Measurements from ENCODE around the gene COL19A1.
"Not testable (repeated sequence)": the region's sequence is repeated elsewhere in the genome, so short reads cannot be mapped to it uniquely, and the experiment has no call there.

DNA sequence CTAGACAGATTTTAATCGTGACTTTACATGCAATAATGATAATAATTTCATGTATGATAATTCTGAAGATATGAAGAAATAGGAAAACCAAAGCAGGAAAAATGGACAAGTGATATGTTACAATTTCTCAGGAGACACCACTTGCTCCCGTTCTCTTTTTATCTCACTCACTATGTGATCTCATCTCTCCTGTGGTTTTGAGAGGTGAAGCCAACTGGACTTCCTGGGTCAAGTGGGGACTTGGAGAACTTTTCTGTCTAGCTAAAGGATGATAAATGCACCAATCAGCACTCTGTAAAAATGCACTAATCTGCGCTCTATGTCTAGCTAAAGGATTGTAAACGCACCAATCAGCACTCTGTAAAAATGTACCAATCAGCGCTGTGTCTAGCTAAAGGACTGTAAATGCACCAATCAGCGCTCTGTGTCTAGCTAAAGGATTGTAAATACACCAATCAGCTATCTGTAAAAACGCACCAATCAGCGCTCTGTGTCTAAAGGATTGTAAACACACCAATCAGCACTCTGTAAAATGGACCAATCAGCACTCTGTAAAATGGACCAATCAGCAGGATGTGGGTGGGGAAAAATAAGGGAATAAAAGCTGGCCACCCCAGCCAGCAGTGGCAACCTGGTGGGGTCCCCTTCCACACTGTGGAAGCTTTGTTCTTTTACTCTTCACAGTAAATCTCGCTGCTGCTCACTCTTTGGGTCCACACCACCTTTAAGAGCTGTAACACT lies 23.0 kb downstream of the COL19A1 start:
- TF ChIP-seq, protein P1, sequence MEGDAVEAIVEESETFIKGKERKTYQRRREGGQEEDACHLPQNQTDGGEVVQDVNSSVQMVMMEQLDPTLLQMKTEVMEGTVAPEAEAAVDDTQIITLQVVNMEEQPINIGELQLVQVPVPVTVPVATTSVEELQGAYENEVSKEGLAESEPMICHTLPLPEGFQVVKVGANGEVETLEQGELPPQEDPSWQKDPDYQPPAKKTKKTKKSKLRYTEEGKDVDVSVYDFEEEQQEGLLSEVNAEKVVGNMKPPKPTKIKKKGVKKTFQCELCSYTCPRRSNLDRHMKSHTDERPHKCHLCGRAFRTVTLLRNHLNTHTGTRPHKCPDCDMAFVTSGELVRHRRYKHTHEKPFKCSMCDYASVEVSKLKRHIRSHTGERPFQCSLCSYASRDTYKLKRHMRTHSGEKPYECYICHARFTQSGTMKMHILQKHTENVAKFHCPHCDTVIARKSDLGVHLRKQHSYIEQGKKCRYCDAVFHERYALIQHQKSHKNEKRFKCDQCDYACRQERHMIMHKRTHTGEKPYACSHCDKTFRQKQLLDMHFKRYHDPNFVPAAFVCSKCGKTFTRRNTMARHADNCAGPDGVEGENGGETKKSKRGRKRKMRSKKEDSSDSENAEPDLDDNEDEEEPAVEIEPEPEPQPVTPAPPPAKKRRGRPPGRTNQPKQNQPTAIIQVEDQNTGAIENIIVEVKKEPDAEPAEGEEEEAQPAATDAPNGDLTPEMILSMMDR (conservative IDR thresholded peaks at IDR 0.05): not testable (repeated sequence)
- not testable (repeated sequence) for TF ChIP-seq EZH2 (IDR thresholded peaks at IDR 0.05; ENCODE audit: low read depth)

Data from PC-9 (cell line).